Adipose tissue (tissue), 3 donors: ENCODE results near the gene IFT122. TPM values are rescaled to one million over a fixed set of nuclear protein-coding genes. Genes with fewer than 3 reads are reported as not detected.
"Not testable (repeated sequence)": the region's sequence is repeated elsewhere in the genome, so short reads cannot be mapped to it uniquely, and the experiment has no call there.

Experiments
- H3K27ac ChIP-seq: one replicate; pipeline ENCODE4 v1.5.1; 2013; ENCODE audit warnings: low read depth, low read length
- WGBS, 3 donors: extraction: QIAGEN DNeasy Blood & Tissue Kit; methylation state at CpG; one replicate each; pipeline ENCODE4 v1.1.7; 2013; 5-methylcytosine and 5-hydroxymethylcytosine counted together
- polyA plus RNA-seq, 3 donors: library from polyadenylated mRNA; stranded (reverse); fragments of 200-250 nt; gene quantifications; one replicate each; pipeline ENCODE4 v1.2.3, GENCODE V29; 2013
- donor health status: healthy with polysubstance abuse.
- donor health status: Bipolar disorder and iron deficiency.
- donor health status: healthy.

IFT122 gene
- polyA plus RNA-seq, 3 donors = 14.1 to 19.0 (median 15.6) TPM

- no peak overlapping the region for H3K27ac ChIP-seq
- 79 to 84% (median 81%) methylated on average over 6 of the region's 6 CpGs for WGBS, 3 donors
Observed at GRCh38 chr3:129461461-129462146, 21.6 kb downstream of the IFT122 start.

GRCh38 chr3:129462361-129462968 is 22.4 kb downstream of the IFT122 start:
- WGBS, 3 donors = 50 to 95% (median 93%) methylated on average over 3 of the region's 3 CpGs
- no peak overlapping the region for H3K27ac ChIP-seq

- WGBS, 3 donors = 95 to 98% (median 97%) methylated on average over 3 of the region's 3 CpGs
- no peak overlapping the region for H3K27ac ChIP-seq
Observed at GRCh38 chr3:129463094-129463493, 23.1 kb downstream of the IFT122 start.

- no peak overlapping the region for H3K27ac ChIP-seq
- WGBS, 3 donors = 73 to 82% (median 76%) methylated on average over 4 of the region's 4 CpGs
Observed at GRCh38 chr3:129463716-129464115, 23.7 kb downstream of the IFT122 start.

GRCh38 chr3:129467932-129468331 is 27.9 kb downstream of the IFT122 start:
- no peak overlapping the region for H3K27ac ChIP-seq
- 66 to 78% (median 68%) methylated on average over 1 of the region's 1 CpG for WGBS, 3 donors

GRCh38 chr3:129469026-129469425 is 29.0 kb downstream of the IFT122 start:
- 63 to 65% (median 64%) methylated on average over 2 of the region's 2 CpGs for WGBS, 3 donors
- H3K27ac ChIP-seq = no peak overlapping the region

- no peak overlapping the region for H3K27ac ChIP-seq
- 96 to 97% (median 96%) methylated on average over 2 of the region's 2 CpGs for WGBS, 3 donors
Observed at GRCh38 chr3:129470861-129471260, 30.8 kb downstream of the IFT122 start.

GRCh38 chr3:129473067-129473768 is 33.2 kb downstream of the IFT122 start:
- H3K27ac ChIP-seq = no peak overlapping the region
- WGBS, 3 donors = 69 to 89% (median 89%) methylated on average over 4 of the region's 4 CpGs

- no peak overlapping the region for H3K27ac ChIP-seq
- WGBS, 3 donors = 85 to 92% (median 89%) methylated on average over 4 of the region's 4 CpGs
Observed at GRCh38 chr3:129473769-129474152, 33.7 kb downstream of the IFT122 start.

GRCh38 chr3:129474984-129475804 is 35.2 kb downstream of the IFT122 start:
- WGBS, 3 donors = 95% methylated on average over 10 of the region's 10 CpGs
- H3K27ac ChIP-seq = no peak overlapping the region

GRCh38 chr3:129475863-129476262 is 35.8 kb downstream of the IFT122 start:
- 95 to 100% (median 96%) methylated on average over 3 of the region's 3 CpGs for WGBS, 3 donors

GRCh38 chr3:129476586-129476985 is 36.6 kb downstream of the IFT122 start:
- no peak overlapping the region for H3K27ac ChIP-seq
- WGBS, 3 donors = 57 to 94% (median 93%) methylated on average over 6 of the region's 6 CpGs

More at GRCh38 chr3:129475863-129476262, 35.8 kb downstream of the IFT122 start:
- H3K27ac ChIP-seq = no peak overlapping the region

- WGBS, 3 donors = 54 to 60% (median 60%) methylated on average over 6 to 7 of the region's 11 CpGs
- not testable (repeated sequence) for H3K27ac ChIP-seq
Observed at GRCh38 chr3:129481225-129481765, 41.3 kb downstream of the IFT122 start.

- WGBS, 3 donors = 38 to 71% (median 39%) methylated on average over 12 of the region's 12 CpGs
- H3K27ac ChIP-seq = no peak overlapping the region
Observed at GRCh38 chr3:129481766-129482332, 41.8 kb downstream of the IFT122 start.

GRCh38 chr3:129482721-129483120 is 42.7 kb downstream of the IFT122 start:
- WGBS, 3 donors = 71 to 94% (median 86%) methylated on average over 1 of the region's 1 CpG
- H3K27ac ChIP-seq = no peak overlapping the region

GRCh38 chr3:129483870-129484269 is 43.8 kb downstream of the IFT122 start:
- WGBS, 3 donors = 87 to 92% (median 90%) methylated on average over 8 of the region's 8 CpGs
- no peak overlapping the region for H3K27ac ChIP-seq

GRCh38 chr3:129485146-129485545 is 45.1 kb downstream of the IFT122 start:
- not testable (repeated sequence) for H3K27ac ChIP-seq
- WGBS, 3 donors = 86 to 94% (median 88%) methylated on average over 6 of the region's 6 CpGs
